HepG2 (cell line): Measurements from ENCODE around the gene BCL2A1. TPM values are rescaled to one million over a fixed set of nuclear protein-coding genes. Genes with fewer than 3 reads are reported as not detected.

Source experiments
- BCLAF1 ChIP-seq: fragments of 450-650 bp; IDR thresholded peaks from 2 replicates; pipeline ENCODE4 v1.6.1; 2017; ENCODE audit warnings: mild to moderate bottlenecking
- FOXA3 ChIP-seq: IDR thresholded peaks from 2 replicates; pipeline ENCODE4 v1.6.1; 2016; ENCODE audit warnings: missing genetic modification reagents, missing compliant biosample characterization
- HMGA1 ChIP-seq: sonication (generic); formaldehyde crosslinking; conservative IDR thresholded peaks from 2 replicates; pipeline ENCODE4 v1.4.0; 2020; ENCODE audit warnings: missing genetic modification reagents
- NONO ChIP-seq, 2 experiments: fragments of 450-650 bp in 1 of 2; sonication (generic) in 1 of 2; formaldehyde crosslinking in 1 of 2; IDR thresholded peaks in 1 of 2; conservative IDR thresholded peaks in 1 of 2; 2 replicates each; pipeline versions ENCODE4 v1.6.1 to v1.8.0; 2017 to 2022; ENCODE audit warnings: mild to moderate bottlenecking in 1 of 2, missing genetic modification reagents in 1 of 2, moderate library complexity in 1 of 2
- RNF219 ChIP-seq: sonication (generic); formaldehyde crosslinking; IDR thresholded peaks from 2 replicates; pipeline ENCODE4 v1.5.0; 2020; ENCODE audit warnings: mild to moderate bottlenecking, missing genetic modification reagents
- SPEN ChIP-seq: sonication (generic); formaldehyde crosslinking; IDR thresholded peaks from 2 replicates; pipeline ENCODE4 v1.5.1; 2020; ENCODE audit warnings: low read depth, mild to moderate bottlenecking, missing genetic modification reagents
- ZBTB2 ChIP-seq: sonication (generic); formaldehyde crosslinking; IDR thresholded peaks from 2 replicates; pipeline ENCODE4 v1.8.0; 2022; ENCODE audit warnings: low read depth, missing genetic modification reagents
- ZNF138 ChIP-seq: sonication (generic); formaldehyde crosslinking; IDR thresholded peaks from 2 replicates; pipeline ENCODE4 v1.5.0; 2020; ENCODE audit warnings: mild to moderate bottlenecking, low read depth, missing genetic modification reagents
- ZNF441 ChIP-seq: sonication (generic); formaldehyde crosslinking; IDR thresholded peaks from 2 replicates; pipeline ENCODE4 v1.7.0; 2021; ENCODE audit warnings: missing genetic modification reagents, borderline replicate concordance
- ZNF574 ChIP-seq: sonication (generic); formaldehyde crosslinking; IDR thresholded peaks from 2 replicates; pipeline ENCODE4 v1.4.0; 2020; ENCODE audit warnings: missing genetic modification reagents
- ZNF619 ChIP-seq: sonication (generic); formaldehyde crosslinking; IDR thresholded peaks from 2 replicates; pipeline ENCODE4 v1.4.0; 2020; ENCODE audit warnings: mild to moderate bottlenecking, missing genetic modification reagents
- ZNF709 ChIP-seq: sonication (generic); formaldehyde crosslinking; IDR thresholded peaks from 2 replicates; pipeline ENCODE4 v1.5.0; 2020; ENCODE audit warnings: mild to moderate bottlenecking, missing genetic modification reagents
- ZNF782 ChIP-seq: sonication (generic); formaldehyde crosslinking; IDR thresholded peaks from 2 replicates; pipeline ENCODE4 v1.4.0; 2020; ENCODE audit warnings: missing genetic modification reagents, mild to moderate bottlenecking, borderline replicate concordance
- ZNF839 ChIP-seq: sonication (generic); formaldehyde crosslinking; IDR thresholded peaks from 2 replicates; pipeline ENCODE4 v1.4.0; 2020; ENCODE audit warnings: missing genetic modification reagents, mild to moderate bottlenecking, borderline replicate concordance
- polyA plus RNA-seq, 8 experiments: library from polyadenylated mRNA; depleted of rRNA in 3 of 8; stranded (reverse) in 7 of 8; unstranded in 1 of 8; fragments of >200 nt; fragmentation: Illumina TruSeq in 4 of 8; extraction: Trizol in 4 of 8; gene quantifications; 2 replicates each; pipeline versions ENCODE4 v1.2.1 to v1.2.3, GENCODE V29; 2011 to 2016; ENCODE audit warnings: low read depth in 4 of 8, missing spikeins in 1 of 8, mixed read lengths in 1 of 8; ENCODE audit not compliant: insufficient read depth in 1 of 8
- total RNA-seq, 5 experiments: library from RNA; depleted of rRNA; stranded (reverse); fragments of >200 nt; fragmentation: Illumina TruSeq; extraction: Trizol; gene quantifications; 2 replicates each; pipeline ENCODE4 v1.2.3, GENCODE V29; 2016; ENCODE audit warnings: low read depth in 1 of 5

Gene BCL2A1
- total and polyA plus RNA-seq, 2 of the 13 experiments (the other 11 are each of a cell fraction or from before 2014, with no cell fraction given), result 0.08 to 0.31 TPM

GRCh38 chr15:79923515-79924169 lies 47.4 kb downstream of the BCL2A1 start (continued):
- TF ChIP-seq RNF219 (CRISPR knock-in tag) (no peak), ZNF619 (CRISPR knock-in tag) (no peak), ZNF782 (CRISPR knock-in tag) (no peak), ZNF574 (peak; percentile 79), ZNF839 (CRISPR knock-in tag) (peak; percentile 86; the same call in 1 of the 2 replicates), NONO (IDR thresholded peaks at IDR 0.05) (no peak), NONO (CRISPR knock-in tag; conservative IDR thresholded peaks at IDR 0.05) (peak; percentile 90), BCLAF1 (no peak), FOXA3 (peak; percentile 62), ZBTB2 (peak; percentile 64; the same call in 1 of the 2 replicates), ZNF138 (no peak), ZNF709 (peak; percentile 78; the same call in 1 of the 2 replicates), SPEN (CRISPR knock-in tag) (peak; percentile 77; the same call in 1 of the 2 replicates), HMGA1 (no peak), ZNF441 (peak; percentile 55; the same call in 1 of the 2 replicates)
